Erythroblast (primary cell): ENCODE results near the gene ERAL1.

Experiments
- GATA1 ChIP-seq: IDR thresholded peaks from 2 replicates; pipeline ENCODE4 v1.6.1; 2011; ENCODE audit warnings: low read depth, mild to moderate bottlenecking, control low read depth, low read length, moderate library complexity
- POLR2A ChIP-seq: IDR thresholded peaks from 2 replicates; pipeline ENCODE4 v1.6.1; 2011; ENCODE audit warnings: mild to moderate bottlenecking, low read length

- TF ChIP-seq POLR2A = no peak
- TF ChIP-seq GATA1 = no peak
Observed at GRCh38 chr17:28891201-28891600, 36.4 kb downstream of the ERAL1 start.
